Mesendoderm (in vitro differentiated cells): ENCODE results near the gene ADAMTS17.

Experiments used
- DNase-seq: peaks from one replicate; pipeline ENCODE4 v3.0.0; 2013
- H2AK5ac ChIP-seq: 2 replicates; pipeline ENCODE4 v1.6.1; 2013; ENCODE audit warnings: low read length, inconsistent platforms
- H2BK120ac ChIP-seq: 2 replicates; pipeline ENCODE4 v1.6.1; 2013; ENCODE audit warnings: low read depth, mild to moderate bottlenecking, low read length, moderate library complexity, mixed read lengths
- H2BK15ac ChIP-seq: replicated peaks from 2 replicates; pipeline ENCODE4 v1.6.1; 2013; ENCODE audit warnings: low read depth, mild to moderate bottlenecking, moderate library complexity
- H2BK5ac ChIP-seq: 2 replicates; pipeline ENCODE4 v1.6.1; 2013; ENCODE audit warnings: low read length, inconsistent platforms
- H3K18ac ChIP-seq: 2 replicates; pipeline ENCODE4 v1.6.1; 2013; ENCODE audit warnings: mild to moderate bottlenecking, low read length, mixed read lengths
- H3K23ac ChIP-seq: one replicate; pipeline ENCODE4 v1.6.1; 2013; ENCODE audit warnings: low read length
- H3K27ac ChIP-seq: 2 replicates; pipeline ENCODE4 v1.5.1; 2013; ENCODE audit warnings: low read depth, mild to moderate bottlenecking, inconsistent platforms, low read length, moderate library complexity
- H3K27me3 ChIP-seq: 2 replicates; pipeline ENCODE4 v1.6.1; 2013; ENCODE audit warnings: low read length, control low read depth, mild to moderate bottlenecking, inconsistent platforms; ENCODE audit not compliant: insufficient read depth, poor library complexity
- H3K36me3 ChIP-seq: 2 replicates; pipeline ENCODE4 v1.6.1; 2013; ENCODE audit warnings: low read length, inconsistent platforms; ENCODE audit not compliant: control insufficient read depth, insufficient read depth
- H3K4ac ChIP-seq: one replicate; pipeline ENCODE4 v1.6.1; 2013; ENCODE audit warnings: low read depth, mild to moderate bottlenecking, low read length, moderate library complexity
- H3K4me1 ChIP-seq: 2 replicates; pipeline ENCODE4 v1.6.1; 2013; ENCODE audit warnings: low read depth, low read length, inconsistent platforms; ENCODE audit not compliant: control insufficient read depth
- H3K4me2 ChIP-seq: 2 replicates; pipeline ENCODE4 v1.6.1; 2013; ENCODE audit warnings: low read length
- H3K4me3 ChIP-seq: 2 replicates; pipeline ENCODE4 v1.5.1; 2013; ENCODE audit warnings: mild to moderate bottlenecking, low read length
- H3K56ac ChIP-seq: one replicate; pipeline ENCODE4 v1.6.1; 2013; ENCODE audit warnings: low read length
- H3K79me1 ChIP-seq: 2 replicates; pipeline ENCODE4 v1.6.1; 2013; ENCODE audit warnings: low read length, inconsistent platforms
- H3K79me2 ChIP-seq: 2 replicates; pipeline ENCODE4 v1.6.1; 2013; ENCODE audit warnings: mild to moderate bottlenecking, low read length; ENCODE audit not compliant: control insufficient read depth, insufficient read depth
- H3K9ac ChIP-seq: 2 replicates; pipeline ENCODE4 v1.6.1; 2013; ENCODE audit warnings: low read length, inconsistent platforms
- H4K5ac ChIP-seq: one replicate; pipeline ENCODE4 v1.6.1; 2013; ENCODE audit warnings: low read length
- H4K8ac ChIP-seq: one replicate; pipeline ENCODE4 v1.6.1; 2013; ENCODE audit warnings: low read depth, mild to moderate bottlenecking, control low read depth, low read length, moderate library complexity
- WGBS: extraction: QIAGEN DNeasy Blood & Tissue Kit; methylation state at CpG from one replicate; pipeline ENCODE4 v1.1.7; 2013; ENCODE audit warnings: low lambda C conversion rate, missing lambda C conversion rate; ENCODE audit not compliant: insufficient coverage; ENCODE audit errors: extremely low coverage; 5-methylcytosine and 5-hydroxymethylcytosine counted together

ADAMTS17 gene

GRCh38 chr15:100206643-100207042 is 135.1 kb downstream of the ADAMTS17 start:
- no peak overlapping the region for H3K56ac ChIP-seq
- H3K18ac ChIP-seq = no peak overlapping the region
- WGBS = no CpG with 5 or more reads among the region's 7 CpGs
- no peak overlapping the region for H2BK120ac ChIP-seq
- no peak overlapping the region for H3K9ac ChIP-seq
- no peaks in the 10 kb centered on the region for H3K79me2 ChIP-seq
- no peak overlapping the region for H4K5ac ChIP-seq
- DNase-seq = no peak
- H3K36me3 ChIP-seq = no peaks in the 10 kb centered on the region
- no peak overlapping the region for H2AK5ac ChIP-seq
- no peaks in the 10 kb centered on the region for H3K79me1 ChIP-seq
- H3K23ac ChIP-seq = no peak overlapping the region
- no peak overlapping the region for H3K4me3 ChIP-seq
- H3K4me2 ChIP-seq = no peak overlapping the region
- no peaks in the 10 kb centered on the region for H3K4me1 ChIP-seq
- no peak overlapping the region for H4K8ac ChIP-seq
- H2BK15ac ChIP-seq = no peak overlapping the region
- no peak overlapping the region for H3K27ac ChIP-seq
- H3K4ac ChIP-seq = no peak overlapping the region
- H3K27me3 ChIP-seq = no peaks in the 10 kb centered on the region
- no peak overlapping the region for H2BK5ac ChIP-seq

- no peak overlapping the region for H4K5ac ChIP-seq
- H2BK15ac ChIP-seq = no peak overlapping the region
- no peak overlapping the region for H3K4ac ChIP-seq
- no peak for DNase-seq
- no peaks in the 10 kb centered on the region for H3K79me1 ChIP-seq
- WGBS = no CpG with 5 or more reads among the region's 17 CpGs
- no peak overlapping the region for H2BK5ac ChIP-seq
- H3K4me3 ChIP-seq = no peak overlapping the region
- no peak overlapping the region for H3K4me2 ChIP-seq
- H3K23ac ChIP-seq = no peak overlapping the region
- no peak overlapping the region for H2AK5ac ChIP-seq
- no peak overlapping the region for H3K56ac ChIP-seq
- no peak overlapping the region for H3K9ac ChIP-seq
- no peaks in the 10 kb centered on the region for H3K4me1 ChIP-seq
- H3K79me2 ChIP-seq = no peaks in the 10 kb centered on the region
- no peaks in the 10 kb centered on the region for H3K27me3 ChIP-seq
- H3K27ac ChIP-seq = no peak overlapping the region
- no peak overlapping the region for H4K8ac ChIP-seq
- no peaks in the 10 kb centered on the region for H3K36me3 ChIP-seq
- no peak overlapping the region for H2BK120ac ChIP-seq
- no peak overlapping the region for H3K18ac ChIP-seq
These were observed 136.1 kb downstream of the ADAMTS17 start for GRCh38 chr15:100205549-100206295.

- no peaks in the 10 kb centered on the region for H3K27me3 ChIP-seq
- H3K36me3 ChIP-seq = no peaks in the 10 kb centered on the region
- no peaks in the 10 kb centered on the region for H3K79me1 ChIP-seq
- no peak overlapping the region for H3K4ac ChIP-seq
- H3K9ac ChIP-seq = no peak overlapping the region
- H3K4me1 ChIP-seq = no peaks in the 10 kb centered on the region
- no peak overlapping the region for H3K4me3 ChIP-seq
- DNase-seq = no peak
- no peak overlapping the region for H3K4me2 ChIP-seq
- no peak overlapping the region for H4K8ac ChIP-seq
- H3K18ac ChIP-seq = no peak overlapping the region
- H4K5ac ChIP-seq = no peak overlapping the region
- H2BK15ac ChIP-seq = no peak overlapping the region
- H2BK5ac ChIP-seq = no peak overlapping the region
- H3K27ac ChIP-seq = no peak overlapping the region
- WGBS = no CpG with 5 or more reads among the region's 4 CpGs
- no peak overlapping the region for H2AK5ac ChIP-seq
- no peak overlapping the region for H2BK120ac ChIP-seq
- H3K23ac ChIP-seq = no peak overlapping the region
- no peak overlapping the region for H3K56ac ChIP-seq
- no peaks in the 10 kb centered on the region for H3K79me2 ChIP-seq
These were observed 137.0 kb downstream of the ADAMTS17 start for GRCh38 chr15:100204771-100205170.

- Histone ChIP-seq H3K4me2 (no peak overlapping the region), H3K4ac (no peak overlapping the region), H3K79me1 (no peaks in the 10 kb centered on the region), H3K27me3 (no peaks in the 10 kb centered on the region), H3K36me3 (no peaks in the 10 kb centered on the region), H3K23ac (no peak overlapping the region), H2BK15ac (no peak overlapping the region), H3K27ac (no peak overlapping the region), H3K9ac (no peak overlapping the region), H3K18ac (no peak overlapping the region), H4K8ac (no peak overlapping the region), H2BK5ac (no peak overlapping the region), H3K56ac (no peak overlapping the region), H3K79me2 (no peaks in the 10 kb centered on the region), H4K5ac (no peak overlapping the region), H3K4me1 (no peaks in the 10 kb centered on the region), H3K4me3 (no peak overlapping the region), H2BK120ac (no peak overlapping the region), H2AK5ac (no peak overlapping the region)
- WGBS = no CpG with 5 or more reads among the region's 1 CpG
- no peak for DNase-seq
These were observed 137.6 kb downstream of the ADAMTS17 start for GRCh38 chr15:100204211-100204610.

GRCh38 chr15:100202309-100202960 is 139.3 kb downstream of the ADAMTS17 start:
- no peak overlapping the region for H2BK120ac ChIP-seq
- no peak overlapping the region for H3K27ac ChIP-seq
- WGBS = no CpG with 5 or more reads among the region's 5 CpGs
- DNase-seq = no peak
- H3K4me2 ChIP-seq = no peak overlapping the region
- H3K18ac ChIP-seq = no peak overlapping the region
- no peak overlapping the region for H4K5ac ChIP-seq
- H4K8ac ChIP-seq = no peak overlapping the region
- H3K56ac ChIP-seq = no peak overlapping the region
- H3K9ac ChIP-seq = no peak overlapping the region
- H2AK5ac ChIP-seq = no peak overlapping the region
- H3K4ac ChIP-seq = no peak overlapping the region
- no peak overlapping the region for H2BK15ac ChIP-seq
- H3K23ac ChIP-seq = no peak overlapping the region
- no peaks in the 10 kb centered on the region for H3K27me3 ChIP-seq
- H3K4me1 ChIP-seq = no peaks in the 10 kb centered on the region
- no peak overlapping the region for H3K4me3 ChIP-seq
- H3K79me1 ChIP-seq = no peaks in the 10 kb centered on the region
- H3K79me2 ChIP-seq = no peaks in the 10 kb centered on the region
- H3K36me3 ChIP-seq = no peaks in the 10 kb centered on the region
- no peak overlapping the region for H2BK5ac ChIP-seq
